Kidney (tissue), 14 donors: ENCODE data around the gene CYBRD1. TPM values are rescaled to one million over a fixed set of nuclear protein-coding genes. Genes with fewer than 3 reads are reported as not detected.

ENCODE experiments used
- DNase-seq, 5 donors: peaks; one replicate each; pipeline ENCODE4 v3.0.0-alpha.2; 2013 to 2020
- FAIRE-seq: peaks from 2 replicates; lab custom pipeline; 2012; peaks lifted over from hg19 to GRCh38; lab: Jason Lieb, UNC
- H3K27ac ChIP-seq, 2 donors: one replicate each; pipeline ENCODE4 v1.7.0; 2013; ENCODE audit warnings: low read depth in 2 of 2, low read length in 2 of 2, inconsistent platforms in 1 of 2
- H3K27me3 ChIP-seq: one replicate; pipeline ENCODE4 v1.7.1; 2013; ENCODE audit warnings: low read length, inconsistent platforms; ENCODE audit not compliant: control insufficient read depth, insufficient read depth
- H3K36me3 ChIP-seq, 3 donors: one replicate each; pipeline versions ENCODE4 v1.7.0 to v1.7.1; 2013; ENCODE audit warnings: low read length in 3 of 3, control low read depth in 1 of 3, inconsistent platforms in 1 of 3; ENCODE audit not compliant: insufficient read depth in 3 of 3, control insufficient read depth in 2 of 3
- H3K4me1 ChIP-seq, 3 donors: one replicate each; pipeline versions ENCODE4 v1.7.0 to v1.7.1; 2013; ENCODE audit warnings: low read length in 3 of 3, inconsistent platforms in 1 of 3, low read depth in 1 of 3; ENCODE audit not compliant: control insufficient read depth in 2 of 3, insufficient read depth in 2 of 3
- H3K4me3 ChIP-seq, 3 donors: one replicate each; pipeline versions ENCODE4 v1.7.0 to v1.8.1; 2013; ENCODE audit warnings: low read length in 3 of 3, control low read depth in 1 of 3, inconsistent platforms in 1 of 3
- H3K9ac ChIP-seq, 3 donors: one replicate each; pipeline versions ENCODE4 v1.7.0 to v1.7.1; 2013; ENCODE audit warnings: low read length in 3 of 3, control low read depth in 1 of 3, inconsistent platforms in 1 of 3
- H3K9me3 ChIP-seq, 3 donors: one replicate each; pipeline versions ENCODE4 v1.7.0 to v1.7.1; 2013; ENCODE audit warnings: low read length in 3 of 3, control low read depth in 1 of 3, inconsistent platforms in 1 of 3; ENCODE audit not compliant: control insufficient read depth in 2 of 3, insufficient read depth in 1 of 3
- CTCF ChIP-seq: IDR thresholded peaks from 3 replicates; pipeline ENCODE4 v1.5.1; 2012; ENCODE audit warnings: mild to moderate bottlenecking, moderate library complexity, borderline replicate concordance; ENCODE audit not compliant: insufficient read depth; ENCODE audit errors: extremely low read depth
- intact Hi-C: fragments of 100-400 bp; cut with DNase I; formaldehyde crosslinking; loops from one replicate; pipeline ENCODE4 v1.11.1; 2022
- polyA plus RNA-seq: library from polyadenylated mRNA; stranded (reverse); fragments of 350-450 nt; fragmentation: Illumina TruSeq; extraction: RNeasy Lipid Tissue Mini Kit (QIAGEN cat#74804); gene quantifications from one replicate; pipeline ENCODE4 v1.2.3, GENCODE V29; 2014; ENCODE audit warnings: low read depth, low replicate concordance; ENCODE audit not compliant: insufficient read depth
- total RNA-seq: library from RNA; stranded (reverse); fragmentation: NEBNext Ultra II Directional; extraction: Animal tissue kit (Norgen Biotek cat#: 25700); gene quantifications from one replicate; pipeline ENCODE4 v1.2.1, GENCODE V29; 2021
- donor health status: control.
- donor health status: control.
- donor health status: control.
- donor health status: control.
- donor health status: control.
- donor health status: DM: yes; HTN: yes; CAD: no.
- donor health status: Normal renal cell carcinoma (clear cell type).

The CYBRD1 gene
- total and polyA plus RNA-seq, 2 donors from 2014 or later = 17.7 to 57.3 TPM

GRCh38 chr2:171479154-171479814 is 43.0 kb upstream of the CYBRD1 start:
- Histone ChIP-seq H3K9ac (no peak overlapping the region), H3K4me1 (no peaks in the 10 kb centered on the region), H3K36me3 (peaks cover 0 to 6% (median 0%) of the 10 kb centered on the region in 3 donors), H3K4me3 (no peak overlapping the region), H3K27ac (no peak overlapping the region), H3K9me3 (no peaks in the 10 kb centered on the region), H3K27me3 (no peaks in the 10 kb centered on the region)
- FAIRE-seq = no peak
- no peak for DNase-seq
- intact Hi-C loops = no loop called here
- TF ChIP-seq CTCF = no peak

DNA sequence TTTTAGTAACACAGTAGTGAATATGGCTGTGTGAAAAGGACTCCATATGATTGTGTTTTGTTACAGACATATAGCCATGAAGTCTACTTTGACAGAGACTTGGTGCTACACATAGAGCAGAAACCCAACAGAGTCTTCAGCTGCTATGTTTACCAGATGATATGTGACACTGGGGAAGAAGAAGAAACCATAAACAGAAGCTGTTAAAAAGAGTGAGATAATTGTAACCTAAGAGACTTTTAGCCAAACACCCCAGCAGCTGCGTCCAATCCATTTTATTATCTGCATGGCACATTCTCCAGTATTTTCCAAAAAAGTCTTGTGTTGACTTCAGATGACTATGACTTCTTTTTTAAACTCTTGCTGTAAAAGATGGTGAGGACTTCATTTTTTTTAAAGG is 41.4 kb upstream of the CYBRD1 start:
- Histone ChIP-seq H3K9ac (no peak overlapping the region), H3K4me3 (no peak overlapping the region), H3K9me3 (no peaks in the 10 kb centered on the region), H3K27me3 (no peaks in the 10 kb centered on the region), H3K27ac (no peak overlapping the region), H3K36me3 (peaks cover 0 to 6% (median 0%) of the 10 kb centered on the region in 3 donors), H3K4me1 (no peaks in the 10 kb centered on the region)
- no peak for TF ChIP-seq CTCF
- DNase-seq = peak in 4 of 5 donors; percentile 44 to 87 (median 76)
- FAIRE-seq = no peak
- intact Hi-C loops = no loop called here

DNA sequence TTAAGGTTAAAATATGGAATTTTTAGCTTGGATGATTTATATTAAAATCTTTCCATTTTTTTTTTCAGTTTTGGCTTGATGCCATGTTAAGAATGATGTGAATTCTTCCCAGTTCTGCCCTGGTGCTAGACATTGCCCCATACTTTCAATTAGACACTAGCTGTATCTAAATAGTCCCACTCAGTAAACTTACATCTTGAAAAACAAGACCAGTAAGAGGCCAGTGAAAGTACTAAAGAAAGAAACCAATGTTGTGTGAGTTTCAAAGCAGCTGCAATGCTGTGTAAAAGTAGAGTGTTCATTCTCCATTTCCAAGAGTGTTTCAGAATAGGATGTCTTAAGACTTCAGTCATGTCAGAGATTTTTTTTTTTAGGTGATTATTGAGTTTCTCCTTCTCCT is 40.0 kb upstream of the CYBRD1 start:
- Histone ChIP-seq H3K27me3 (no peaks in the 10 kb centered on the region), H3K4me3 (no peak overlapping the region), H3K36me3 (peaks cover 0 to 6% (median 0%) of the 10 kb centered on the region in 3 donors), H3K4me1 (no peaks in the 10 kb centered on the region), H3K9ac (no peak overlapping the region), H3K27ac (no peak overlapping the region), H3K9me3 (no peaks in the 10 kb centered on the region)
- no peak for FAIRE-seq
- no peak for TF ChIP-seq CTCF
- intact Hi-C loops = no loop called here
- DNase-seq = no peak
